K562 (cell line): ENCODE data around the gene C6orf15. TPM values are rescaled to one million over a fixed set of nuclear protein-coding genes. Genes with fewer than 3 reads are reported as not detected.

Experiments used
- ATAC-seq: fragments of 200-7000 bp; cut with Tn5 transposase; 3 replicates; pipeline ENCODE4 v1.9.1; 2020; ENCODE audit warnings: moderate library complexity
- BruUV-seq: library from RNA; stranded (reverse); fragments of 400-500 nt; replicated peaks from 2 replicates; lab custom pipeline; 2021; lab: Mats Ljungman, UMichigan
- CTCF ChIA-PET: fragments of 300-600 bp; formaldehyde crosslinking; extraction: SDS; loops from one replicate; lab custom pipeline; 2021; ENCODE audit warnings: low intra/inter-chr PET ratio; lab: Yijun Ruan, JAX
- POLR2A ChIA-PET: fragments of 300-600, 350-650 bp; sonication (Branson Sonifier 250); formaldehyde crosslinking; extraction: SDS; loops from one replicate; lab custom pipeline; 2021; ENCODE audit warnings: antibody characterized with exemption, inconsistent platforms; lab: Yijun Ruan, JAX
- DNase-seq, 4 experiments: peaks; one replicate each; pipeline versions ENCODE4 v3.0.0 to v3.0.0-alpha.2; 2011 to 2018; ENCODE audit warnings: low spot score in 3 of 4, mixed read lengths in 3 of 4; ENCODE audit errors: extremely low read depth in 1 of 4
- FAIRE-seq: peaks from 2 replicates; lab custom pipeline; 2011; peaks lifted over from hg19 to GRCh38; lab: Jason Lieb, UNC
- H2AFZ ChIP-seq: 2 replicates; pipeline ENCODE4 v1.6.0; 2011; ENCODE audit warnings: low read depth, low read length, control low read depth, inconsistent platforms
- H3K27ac ChIP-seq: fragments of 200-600 bp; 3 replicates; pipeline ENCODE4 v1.8.0; 2011; ENCODE audit warnings: low read depth, mild to moderate bottlenecking, control low read depth, inconsistent platforms, low read length, moderate library complexity, mixed read lengths; ENCODE audit errors: extremely low read depth
- H3K27me3 ChIP-seq, 2 experiments: fragments of 300-600 bp in 1 of 2; 2 replicates in 1 of 2; 3 replicates in 1 of 2; pipeline versions ENCODE4 v1.6.0 to v1.8.0; 2011; ENCODE audit warnings: inconsistent platforms in 2 of 2, low read length in 2 of 2, mild to moderate bottlenecking in 1 of 2, mixed read lengths in 1 of 2, moderate library complexity in 1 of 2; ENCODE audit not compliant: control insufficient read depth in 2 of 2, insufficient read depth in 2 of 2
- H3K36me3 ChIP-seq: fragments of 300-600 bp; 3 replicates; pipeline ENCODE4 v1.8.0; 2011; ENCODE audit warnings: mild to moderate bottlenecking, low read length, inconsistent platforms; ENCODE audit not compliant: control insufficient read depth, insufficient read depth
- H3K4me1 ChIP-seq, 2 experiments: fragments of 200-600 bp in 1 of 2; replicated peaks in 1 of 2; 2 replicates in 1 of 2; 3 replicates in 1 of 2; pipeline versions ENCODE4 v1.5.1 to v1.8.0; 2011; ENCODE audit warnings: inconsistent platforms in 2 of 2, low read length in 2 of 2, mild to moderate bottlenecking in 1 of 2, mixed read lengths in 1 of 2, moderate library complexity in 1 of 2; ENCODE audit not compliant: control insufficient read depth in 2 of 2, insufficient read depth in 2 of 2
- H3K4me2 ChIP-seq: 2 replicates; pipeline ENCODE4 v1.6.1; 2011; ENCODE audit warnings: low read length, control low read depth, inconsistent platforms, mixed read lengths; ENCODE audit not compliant: insufficient read depth
- H3K4me3 ChIP-seq: fragments of 200-600 bp; sonication (generic), shearing (Covaris generic); 2 replicates; pipeline ENCODE4 v1.5.1; 2016; ENCODE audit warnings: control low read depth, inconsistent platforms
- H3K79me2 ChIP-seq: fragments of 200-600 bp; 3 replicates; pipeline ENCODE4 v1.8.0; 2011; ENCODE audit warnings: low read length, inconsistent platforms; ENCODE audit not compliant: control insufficient read depth, insufficient read depth
- H3K9ac ChIP-seq, 2 experiments: 2 replicates each; pipeline versions ENCODE4 v1.6.0 to v1.6.1; 2011; ENCODE audit warnings: low read depth in 2 of 2, low read length in 2 of 2, control low read depth in 1 of 2, inconsistent platforms in 1 of 2, mild to moderate bottlenecking in 1 of 2, mixed read lengths in 1 of 2; ENCODE audit not compliant: insufficient read depth in 1 of 2
- H3K9me1 ChIP-seq: one replicate; pipeline ENCODE4 v1.6.0; 2011; ENCODE audit warnings: inconsistent platforms, mild to moderate bottlenecking, low read length, moderate library complexity; ENCODE audit not compliant: control insufficient read depth, insufficient read depth
- H3K9me3 ChIP-seq: replicated peaks from 2 replicates; pipeline ENCODE4 v1.5.1; 2011; ENCODE audit warnings: low read depth, low read length, inconsistent platforms; ENCODE audit not compliant: control insufficient read depth, insufficient read depth
- H4K20me1 ChIP-seq: replicated peaks from 2 replicates; pipeline ENCODE4 v1.6.1; 2011; ENCODE audit warnings: low read length, inconsistent platforms, mixed read lengths; ENCODE audit not compliant: control insufficient read depth, insufficient read depth
- BRD4 ChIP-seq: fragments of 200-600 bp; sonication (generic); IDR thresholded peaks from 2 replicates; pipeline ENCODE4 v1.6.1; 2017; ENCODE audit warnings: inconsistent platforms
- CBX2 ChIP-seq: fragments of 200-600 bp; sonication (generic); IDR thresholded peaks from one replicate; pipeline ENCODE4 v1.6.1; 2012; ENCODE audit warnings: mild to moderate bottlenecking, low read length, inconsistent platforms; ENCODE audit not compliant: insufficient read depth, poor library complexity, severe bottlenecking
- ELF2 ChIP-seq: fragments of 250-450 bp; sonication (Bioruptor Pico); IDR thresholded peaks from 2 replicates; pipeline ENCODE4 v1.5.0; 2021; ENCODE audit warnings: mild to moderate bottlenecking
- EP400 ChIP-seq: fragments of 450-650 bp; IDR thresholded peaks from 2 replicates; pipeline ENCODE4 v1.6.1; 2017; ENCODE audit warnings: antibody characterized with exemption, mild to moderate bottlenecking, moderate library complexity
- HDGF ChIP-seq: fragments of 450-650 bp; IDR thresholded peaks from 2 replicates; pipeline ENCODE4 v1.6.1; 2016
- NEUROD1 ChIP-seq: fragments of 150-350 bp; IDR thresholded peaks from 2 replicates; pipeline ENCODE4 v1.6.1; 2014; ENCODE audit warnings: borderline replicate concordance, low read length, low read depth; ENCODE audit not compliant: partially characterized antibody
- PML ChIP-seq: IDR thresholded peaks from 2 replicates; pipeline ENCODE4 v1.6.1; 2012; ENCODE audit warnings: low read length, inconsistent platforms
- POLR2G ChIP-seq: fragments of 200-400 bp; formaldehyde crosslinking; IDR thresholded peaks from 2 replicates; pipeline ENCODE4 v1.6.1; 2017; ENCODE audit warnings: low read depth, mild to moderate bottlenecking, antibody characterized with exemption, low read length, moderate library complexity
- RB1 ChIP-seq: fragments of 450-650 bp; IDR thresholded peaks from 2 replicates; pipeline ENCODE4 v1.6.1; 2017; ENCODE audit warnings: low read depth, mild to moderate bottlenecking
- RBM17 ChIP-seq: fragments of 200-400 bp; formaldehyde crosslinking; IDR thresholded peaks from 2 replicates; pipeline ENCODE4 v1.6.1; 2017; ENCODE audit warnings: low read depth, mild to moderate bottlenecking, low read length, borderline replicate concordance
- SP1 ChIP-seq: sonication (generic); formaldehyde crosslinking; IDR thresholded peaks from 2 replicates; pipeline ENCODE4 v1.8.1; 2022; ENCODE audit warnings: mild to moderate bottlenecking, missing genetic modification reagents
- SREBF1 ChIP-seq: fragments of 150-350 bp; IDR thresholded peaks from 2 replicates; pipeline ENCODE4 v1.6.1; 2014; ENCODE audit warnings: antibody characterized with exemption, low read depth, low read length, borderline replicate concordance
- TARDBP ChIP-seq: fragments of 450-650 bp; IDR thresholded peaks from 2 replicates; pipeline ENCODE4 v1.6.1; 2016
- TCF7 ChIP-seq: sonication (generic); IDR thresholded peaks from 2 replicates; pipeline ENCODE4 v1.6.1; 2016; ENCODE audit warnings: antibody characterized with exemption, borderline replicate concordance
- TGIF2 ChIP-seq: sonication (generic); formaldehyde crosslinking; IDR thresholded peaks from 2 replicates; pipeline ENCODE4 v1.8.1; 2022; ENCODE audit warnings: mild to moderate bottlenecking, missing genetic modification reagents, moderate library complexity
- XRCC4 ChIP-seq: IDR thresholded peaks from one replicate; pipeline ENCODE4 v1.6.1; 2011; ENCODE audit not compliant: insufficient read depth, insufficient read length; ENCODE audit errors: extremely low read depth
- ZNF311 ChIP-seq: fragments of 250-450 bp; sonication (Bioruptor Pico); IDR thresholded peaks from 2 replicates; pipeline ENCODE4 v1.4.0; 2020; ENCODE audit warnings: mild to moderate bottlenecking, moderate library complexity
- ZNF408 ChIP-seq: fragments of 250-450 bp; sonication (Bioruptor Pico); IDR thresholded peaks from 2 replicates; pipeline ENCODE4 v1.4.0; 2020; ENCODE audit warnings: low read depth, mild to moderate bottlenecking, moderate library complexity
- WGBS: fragments of 100-300 bp; shearing (Covaris generic); methylation state at CpG from one replicate; pipeline ENCODE4 v1.1.6; 2016; ENCODE audit warnings: low coverage, mixed read lengths; ENCODE audit not compliant: insufficient coverage; ENCODE audit errors: missing lambda C conversion rate; 5-methylcytosine and 5-hydroxymethylcytosine counted together
- in situ Hi-C: fragments of 300-500 bp; cut with MboI; formaldehyde crosslinking; loops from 4 replicates; pipeline ENCODE4 v1.15.0; 2018; ENCODE audit warnings: inconsistent platforms, mixed read lengths
- intact Hi-C: fragments of 100-400 bp; cut with micrococcal nuclease; formaldehyde crosslinking; loops from 2 replicates; pipeline ENCODE4 v1.14.2; 2022
- polyA plus RNA-seq, 8 experiments: library from polyadenylated mRNA; depleted of rRNA in 4 of 8; stranded (reverse) in 5 of 8; unstranded in 3 of 8; fragments of >200 nt; fragmentation: Nextera tagmentation in 2 of 8; fragmentation: Illumina TruSeq in 1 of 8; extraction: Ambion mirVana in 2 of 8; extraction: Trizol in 1 of 8; gene quantifications; 2 replicates each; pipeline versions ENCODE4 v1.2.1 to v1.2.3, GENCODE V29; 2011 to 2014; ENCODE audit warnings: inconsistent platforms in 1 of 8, missing spikeins in 1 of 8
- total RNA-seq, 7 experiments: library from RNA; depleted of rRNA in 6 of 7; stranded (reverse); fragments of >200 nt in 6 of 7; fragmentation: Illumina TruSeq in 2 of 7; extraction: Trizol in 2 of 7; gene quantifications; 2 replicates each; pipeline versions ENCODE4 v1.2.1 to v1.2.3, GENCODE V29; 2011 to 2021; ENCODE audit warnings: low replicate concordance in 1 of 7
- TF ChIP-seq, protein P1 (sequence below): fragments of 250-450 bp; sonication (Bioruptor Pico); IDR thresholded peaks from 2 replicates; pipeline ENCODE4 v1.8.0; 2021; ENCODE audit warnings: moderate library complexity, mild to moderate bottlenecking, inconsistent platforms
- TF ChIP-seq, protein P2 (sequence below): IDR thresholded peaks from 2 replicates; pipeline ENCODE4 v1.6.1; 2011; ENCODE audit warnings: borderline replicate concordance, low read depth, mild to moderate bottlenecking, moderate library complexity, low read length; ENCODE audit not compliant: insufficient read depth, poor library complexity, severe bottlenecking

The C6orf15 gene
- total and polyA plus RNA-seq, 9 of the 15 experiments (the other 6 are each of a cell fraction or from before 2014, with no cell fraction given), result not detected

DNA sequence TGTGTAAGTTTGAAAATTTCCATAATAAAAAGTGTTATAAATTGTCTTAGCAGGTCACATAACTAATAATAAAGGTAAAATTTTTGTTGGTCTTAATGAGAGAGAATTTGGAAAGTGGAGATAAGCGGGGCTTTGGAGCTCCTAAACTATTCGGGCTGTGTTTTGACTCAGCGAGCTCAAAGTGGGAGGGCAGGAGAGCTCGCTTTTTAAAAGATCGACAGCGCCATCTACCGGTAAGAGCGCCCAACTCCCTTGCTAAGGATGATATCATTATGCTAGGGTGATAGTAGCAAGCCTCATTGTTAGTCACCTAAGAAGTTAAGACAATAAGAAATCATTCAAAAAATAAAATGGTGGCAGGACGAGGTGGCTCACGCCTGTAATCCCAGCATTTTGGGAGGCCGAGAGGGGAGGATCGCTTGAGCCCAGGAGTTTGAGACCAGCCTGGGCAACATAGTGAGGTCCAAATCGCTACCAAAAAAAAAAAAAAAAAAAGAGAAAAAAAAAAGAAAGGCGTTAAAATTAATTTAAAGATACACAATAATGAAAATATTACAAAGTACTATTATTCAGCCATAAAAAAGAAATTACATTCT, 24.8 kb downstream of the C6orf15 start:
- Histone ChIP-seq H4K20me1 (no peaks in the 10 kb centered on the region), H3K9me3 (no peaks in the 10 kb centered on the region), H3K4me3 (no peak overlapping the region), H2AFZ (no peak overlapping the region), H3K4me2 (no peak overlapping the region), H3K27me3 (no peaks in the 10 kb centered on the region; a peak in 1 of 5 replicates), H3K79me2 (no peaks in the 10 kb centered on the region), H3K9me1 (no peaks in the 10 kb centered on the region), H3K27ac (no peak overlapping the region), H3K36me3 (no peaks in the 10 kb centered on the region), H3K4me1 (peaks cover 8 to 20% of the 10 kb centered on the region in 2 experiments), H3K9ac (no peak overlapping the region)
- 2% methylated on average over 13 of the region's 14 CpGs for WGBS
- ATAC-seq (peak; percentile 94), FAIRE-seq (peak; percentile 92), DNase-seq (peak; percentile 87 to 93 (median 88))
- in situ Hi-C loops (loop anchor here (5.0 to 10.0 kb wide), 2 partner anchors 413 to 605 kb away; partner anchors contain the start of gene DHX16), intact Hi-C loops (loop anchor here (1.0 to 5.0 kb wide), 7 partner anchors 172 to 605 kb away; no protein-coding TSS in a partner anchor)
- POLR2A ChIA-PET, result interaction anchor here (0.6 to 1.4 kb wide), 14 partner anchors 15 to 1311 kb away, joined by 3 to 6 read pairs (median 3); partner anchors contain the start of gene IER3
- BruUV-seq, result no TSS peak
- CTCF ChIA-PET, result interaction anchor here (0.7 to 2.4 kb wide), 11 partner anchors 19 to 606 kb away, joined by 3 to 16 read pairs (median 5); partner anchors contain the start of gene VARS2
- TF ChIP-seq CBX2 (no peak), TARDBP (no peak), ELF2 (CRISPR knock-in tag) (no peak), ZNF408 (CRISPR knock-in tag) (no peak), XRCC4 (no peak), SREBF1 (no peak), HDGF (no peak), RB1 (0 out of 2 replicates have a peak, but pooled peaks have one; percentile 25), RBM17 (no peak), SP1 (no peak), TCF7 (no peak), EP400 (0 out of 2 replicates have a peak, but pooled peaks have one; percentile 2), BRD4 (no peak), TGIF2 (CRISPR knock-in tag) (no peak), ZNF311 (CRISPR knock-in tag) (no peak), POLR2G (no peak), NEUROD1 (no peak), PML (0 out of 2 replicates have a peak, but pooled peaks have one; percentile 14)
- TF ChIP-seq, protein P1, sequence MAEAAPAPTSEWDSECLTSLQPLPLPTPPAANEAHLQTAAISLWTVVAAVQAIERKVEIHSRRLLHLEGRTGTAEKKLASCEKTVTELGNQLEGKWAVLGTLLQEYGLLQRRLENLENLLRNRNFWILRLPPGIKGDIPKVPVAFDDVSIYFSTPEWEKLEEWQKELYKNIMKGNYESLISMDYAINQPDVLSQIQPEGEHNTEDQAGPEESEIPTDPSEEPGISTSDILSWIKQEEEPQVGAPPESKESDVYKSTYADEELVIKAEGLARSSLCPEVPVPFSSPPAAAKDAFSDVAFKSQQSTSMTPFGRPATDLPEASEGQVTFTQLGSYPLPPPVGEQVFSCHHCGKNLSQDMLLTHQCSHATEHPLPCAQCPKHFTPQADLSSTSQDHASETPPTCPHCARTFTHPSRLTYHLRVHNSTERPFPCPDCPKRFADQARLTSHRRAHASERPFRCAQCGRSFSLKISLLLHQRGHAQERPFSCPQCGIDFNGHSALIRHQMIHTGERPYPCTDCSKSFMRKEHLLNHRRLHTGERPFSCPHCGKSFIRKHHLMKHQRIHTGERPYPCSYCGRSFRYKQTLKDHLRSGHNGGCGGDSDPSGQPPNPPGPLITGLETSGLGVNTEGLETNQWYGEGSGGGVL (CRISPR knock-in tag), result no peak
- TF ChIP-seq, protein P2, sequence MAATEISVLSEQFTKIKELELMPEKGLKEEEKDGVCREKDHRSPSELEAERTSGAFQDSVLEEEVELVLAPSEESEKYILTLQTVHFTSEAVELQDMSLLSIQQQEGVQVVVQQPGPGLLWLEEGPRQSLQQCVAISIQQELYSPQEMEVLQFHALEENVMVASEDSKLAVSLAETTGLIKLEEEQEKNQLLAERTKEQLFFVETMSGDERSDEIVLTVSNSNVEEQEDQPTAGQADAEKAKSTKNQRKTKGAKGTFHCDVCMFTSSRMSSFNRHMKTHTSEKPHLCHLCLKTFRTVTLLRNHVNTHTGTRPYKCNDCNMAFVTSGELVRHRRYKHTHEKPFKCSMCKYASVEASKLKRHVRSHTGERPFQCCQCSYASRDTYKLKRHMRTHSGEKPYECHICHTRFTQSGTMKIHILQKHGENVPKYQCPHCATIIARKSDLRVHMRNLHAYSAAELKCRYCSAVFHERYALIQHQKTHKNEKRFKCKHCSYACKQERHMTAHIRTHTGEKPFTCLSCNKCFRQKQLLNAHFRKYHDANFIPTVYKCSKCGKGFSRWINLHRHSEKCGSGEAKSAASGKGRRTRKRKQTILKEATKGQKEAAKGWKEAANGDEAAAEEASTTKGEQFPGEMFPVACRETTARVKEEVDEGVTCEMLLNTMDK, result no peak
